GM03348 (cell line): ENCODE measurements around the gene FLT3LG.

Experiments
- DNase-seq: peaks from one replicate; pipeline ENCODE4 v3.0.0; 2012; ENCODE audit warnings: low spot score

FLT3LG gene

GRCh38 chr19:49514151-49514550 is 40.1 kb downstream of the FLT3LG start:
- DNase-seq: no peak

GRCh38 chr19:49515767-49516166 is 41.8 kb downstream of the FLT3LG start:
- no peak for DNase-seq

GRCh38 chr19:49518033-49518432 is 44.0 kb downstream of the FLT3LG start:
- no peak for DNase-seq

GRCh38 chr19:49520705-49521319 is 46.8 kb downstream of the FLT3LG start:
- DNase-seq: no peak

- no peak for DNase-seq
Observed at GRCh38 chr19:49524812-49525455, 50.9 kb downstream of the FLT3LG start.

GRCh38 chr19:49528211-49528771 is 54.3 kb downstream of the FLT3LG start:
- peak; percentile 86 for DNase-seq

GRCh38 chr19:49530708-49531107 is 56.7 kb downstream of the FLT3LG start:
- no peak for DNase-seq

- peak; percentile 72 for DNase-seq
Observed at GRCh38 chr19:49533551-49534488, 59.8 kb downstream of the FLT3LG start.

GRCh38 chr19:49534632-49535385 is 60.8 kb downstream of the FLT3LG start:
- DNase-seq: no peak
